KMS-11 (cell line): ENCODE data around the gene ABHD12.

Source experiments
- H2AFZ ChIP-seq: fragments of 200-600 bp; sonication (generic); 2 replicates; pipeline ENCODE4 v1.6.1; 2016; ENCODE audit warnings: antibody characterized with exemption, mixed run types, low read depth
- H3K27ac ChIP-seq: fragments of 200-600 bp; sonication (generic); 2 replicates; pipeline ENCODE4 v1.6.1; 2016; ENCODE audit warnings: mild to moderate bottlenecking, mixed run types
- H3K27me3 ChIP-seq: fragments of 200-600 bp; sonication (generic); 2 replicates; pipeline ENCODE4 v1.6.1; 2017; ENCODE audit warnings: mild to moderate bottlenecking, low read depth, mixed run types, moderate library complexity; ENCODE audit not compliant: insufficient read depth
- H3K36me3 ChIP-seq: fragments of 200-600 bp; sonication (generic); 2 replicates; pipeline ENCODE4 v1.6.1; 2017; ENCODE audit warnings: mild to moderate bottlenecking, mixed run types; ENCODE audit not compliant: insufficient read depth
- H3K4me1 ChIP-seq: fragments of 200-600 bp; sonication (generic); 2 replicates; pipeline ENCODE4 v1.6.1; 2016; ENCODE audit warnings: mild to moderate bottlenecking, low read depth, mixed run types; ENCODE audit not compliant: poor library complexity, severe bottlenecking
- H3K4me2 ChIP-seq: fragments of 200-600 bp; sonication (generic); 2 replicates; pipeline ENCODE4 v1.7.0; 2016; ENCODE audit warnings: mild to moderate bottlenecking, mixed run types
- H3K4me3 ChIP-seq: fragments of 200-600 bp; sonication (generic); IDR thresholded peaks from 2 replicates; pipeline ENCODE4 v1.6.1; 2017; ENCODE audit warnings: low read depth, low read length, mixed read lengths; ENCODE audit not compliant: insufficient read depth
- H3K79me2 ChIP-seq: fragments of 200-600 bp; sonication (generic); 2 replicates; pipeline ENCODE4 v1.6.1; 2016; ENCODE audit warnings: low read depth, mixed run types; ENCODE audit not compliant: insufficient read depth
- H3K9ac ChIP-seq: fragments of 200-600 bp; sonication (generic); 2 replicates; pipeline ENCODE4 v1.6.1; 2016; ENCODE audit warnings: mild to moderate bottlenecking, mixed run types
- H4K20me1 ChIP-seq: fragments of 200-600 bp; sonication (generic); 2 replicates; pipeline ENCODE4 v1.6.1; 2016; ENCODE audit warnings: mild to moderate bottlenecking, mixed run types; ENCODE audit not compliant: insufficient read depth
- CTCF ChIP-seq: fragments of 200-600 bp; sonication (generic); conservative IDR thresholded peaks from 2 replicates; pipeline ENCODE4 v1.6.1; 2017; ENCODE audit warnings: low read depth, mild to moderate bottlenecking, antibody characterized with exemption, low read length, moderate library complexity, mixed read lengths

The ABHD12 gene

DNA sequence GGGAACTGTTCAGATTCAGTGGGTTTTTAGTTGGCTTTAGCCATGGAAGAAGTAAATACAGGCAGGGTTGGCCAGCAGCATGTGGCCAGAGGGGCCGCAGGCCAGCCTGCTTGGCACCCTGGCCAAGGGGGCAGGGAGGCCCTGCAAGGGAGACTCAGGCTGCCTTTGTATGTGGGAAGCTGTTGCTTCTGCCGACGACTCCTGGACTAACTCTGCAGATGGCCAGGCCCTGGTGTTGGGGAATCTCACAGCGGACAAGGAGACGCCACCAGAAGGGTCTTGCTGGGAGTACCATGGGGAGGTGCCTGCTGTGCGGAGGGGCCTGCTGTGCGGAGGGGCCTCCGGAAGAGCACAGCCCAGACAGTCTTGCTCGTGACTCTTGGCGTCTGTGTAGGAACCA is 117.6 kb downstream of the ABHD12 start:
- Histone ChIP-seq H3K27ac (no peak overlapping the region), H3K79me2 (no peaks in the 10 kb centered on the region), H3K9ac (no peak overlapping the region), H3K4me3 (no peak overlapping the region), H2AFZ (no peak overlapping the region), H4K20me1 (no peaks in the 10 kb centered on the region), H3K27me3 (no peaks in the 10 kb centered on the region), H3K4me1 (no peaks in the 10 kb centered on the region), H3K36me3 (no peaks in the 10 kb centered on the region), H3K4me2 (no peak overlapping the region)
- TF ChIP-seq CTCF: no peak

- no peak overlapping the region for H3K27ac ChIP-seq
- H3K9ac ChIP-seq: no peak overlapping the region
- no peaks in the 10 kb centered on the region for H4K20me1 ChIP-seq
- no peak overlapping the region for H3K4me2 ChIP-seq
- no peak for TF ChIP-seq CTCF
- no peak overlapping the region for H2AFZ ChIP-seq
- H3K27me3 ChIP-seq: no peaks in the 10 kb centered on the region
- H3K36me3 ChIP-seq: no peaks in the 10 kb centered on the region
- H3K79me2 ChIP-seq: no peaks in the 10 kb centered on the region
- H3K4me3 ChIP-seq: no peak overlapping the region
- H3K4me1 ChIP-seq: no peaks in the 10 kb centered on the region
Observed at GRCh38 chr20:25272223-25273000, 118.2 kb downstream of the ABHD12 start.

- TF ChIP-seq CTCF: no peak
- H3K36me3 ChIP-seq: no peaks in the 10 kb centered on the region
Observed at GRCh38 chr20:25271486-25272222, 119.0 kb downstream of the ABHD12 start.

GRCh38 chr20:25270829-25271251 is 119.8 kb downstream of the ABHD12 start:
- no peaks in the 10 kb centered on the region for H3K27me3 ChIP-seq
- H2AFZ ChIP-seq: no peak overlapping the region
- H4K20me1 ChIP-seq: no peaks in the 10 kb centered on the region
- H3K9ac ChIP-seq: no peak overlapping the region
- no peaks in the 10 kb centered on the region for H3K4me1 ChIP-seq
- no peak for TF ChIP-seq CTCF
- no peak overlapping the region for H3K4me2 ChIP-seq
- no peaks in the 10 kb centered on the region for H3K36me3 ChIP-seq
- H3K4me3 ChIP-seq: no peak overlapping the region
- no peak overlapping the region for H3K27ac ChIP-seq
- no peaks in the 10 kb centered on the region for H3K79me2 ChIP-seq

More at GRCh38 chr20:25271486-25272222, 119.0 kb downstream of the ABHD12 start:
- Histone ChIP-seq H2AFZ (no peak overlapping the region), H3K27me3 (no peaks in the 10 kb centered on the region), H3K4me3 (no peak overlapping the region), H3K9ac (no peak overlapping the region), H3K4me2 (no peak overlapping the region), H3K27ac (no peak overlapping the region), H3K4me1 (no peaks in the 10 kb centered on the region), H4K20me1 (no peaks in the 10 kb centered on the region), H3K79me2 (no peaks in the 10 kb centered on the region)
